Activated CD8-positive, alpha-beta T cell treated with anti-CD3 and anti-CD28 coated beads for 36 hours (primary cell): ENCODE data around the gene TGFB1. TPM values are rescaled to one million over a fixed set of nuclear protein-coding genes. Genes with fewer than 3 reads are reported as not detected.
"Not testable (repeated sequence)": the region's sequence is repeated elsewhere in the genome, so short reads cannot be mapped to it uniquely, and the experiment has no call there.

Source experiments
- ATAC-seq: fragments of 200-7000 bp; cut with Tn5 transposase; one replicate; pipeline ENCODE4 v1.10.0; 2021; ENCODE audit warnings: mild to moderate bottlenecking, moderate library complexity
- CTCF ChIA-PET: fragments of 350-600 bp; sonication (Branson Sonifier 250); formaldehyde crosslinking; loops from one replicate; lab custom pipeline; 2021; ENCODE audit warnings: antibody characterized with exemption; lab: Charles Lee
- POLR2A ChIA-PET: fragments of 350-600 bp; sonication (Branson Sonifier 250); formaldehyde crosslinking; loops from one replicate; lab custom pipeline; 2021; ENCODE audit warnings: antibody characterized with exemption; lab: Charles Lee
- DNase-seq: peaks from one replicate; pipeline ENCODE4 v3.0.0-alpha.2; 2020
- H3K27ac Mint-ChIP-seq: one replicate; pipeline ENCODE4 v1.8.0; 2021; ENCODE audit warnings: mild to moderate bottlenecking, mixed read lengths
- H3K27me3 Mint-ChIP-seq: one replicate; pipeline ENCODE4 v1.8.0; 2021; ENCODE audit warnings: mixed read lengths
- H3K36me3 Mint-ChIP-seq: one replicate; pipeline ENCODE4 v1.8.0; 2021; ENCODE audit warnings: low read depth, mixed read lengths
- H3K4me1 Mint-ChIP-seq: one replicate; pipeline ENCODE4 v1.8.0; 2021; ENCODE audit warnings: low read depth, mixed read lengths
- H3K4me3 Mint-ChIP-seq: one replicate; pipeline ENCODE4 v1.8.0; 2021; ENCODE audit warnings: mild to moderate bottlenecking, moderate library complexity, mixed read lengths
- H3K9me3 Mint-ChIP-seq: one replicate; pipeline ENCODE4 v1.8.0; 2021; ENCODE audit warnings: mixed read lengths
- CTCF ChIP-seq: fragments of 200-600 bp; IDR thresholded peaks from one replicate; pipeline ENCODE4 v1.8.0; 2022; ENCODE audit warnings: antibody characterized with exemption, mild to moderate bottlenecking
- intact Hi-C: fragments of 100-400 bp; cut with micrococcal nuclease; formaldehyde crosslinking; loops from one replicate; pipeline ENCODE4 v1.10.0; 2022
- total RNA-seq, 2 experiments: library from RNA; stranded (reverse); gene quantifications; one replicate each; pipeline ENCODE4 v1.2.3, GENCODE V29; 2021

TGFB1 gene
- total RNA-seq, 2 experiments from 2014 or later: 112 to 123 TPM

GRCh38 chr19:41352279-41352608 is 1.5 kb downstream of the TGFB1 start:
- intact Hi-C loops: loop anchor here (5.0 to 10.0 kb wide), 2 partner anchors 45 to 87 kb away; partner anchors contain the start of gene HNRNPUL1
- POLR2A ChIA-PET: interaction anchor here (0.7 to 6.0 kb wide), 15 partner anchors 12 to 88 kb away, joined by 3 to 44 read pairs (median 5); partner anchors contain the start of genes B9D2, CCDC97, HNRNPUL1 and TMEM91
- Mint-ChIP-seq H3K27ac (peak overlapping the region; percentile 99), H3K27me3 (no peaks in the 10 kb centered on the region), H3K4me3 (peak overlapping the region; percentile 100), H3K9me3 (peaks cover 5% of the 10 kb centered on the region), H3K4me1 (peaks cover 51% of the 10 kb centered on the region), H3K36me3 (peaks cover 58% of the 10 kb centered on the region)
- ATAC-seq (no peak), DNase-seq (no peak)
- no peak for TF ChIP-seq CTCF
- CTCF ChIA-PET: interaction anchor here (1.2 to 3.0 kb wide), 5 partner anchors 12 to 97 kb away, joined by 3 to 19 read pairs (median 6); partner anchors contain the start of genes B9D2 and HNRNPUL1

GRCh38 chr19:41351339-41352245 is 2.1 kb downstream of the TGFB1 start:
- ChIA-PET CTCF (interaction anchor here (1.0 to 3.0 kb wide), 6 partner anchors 13 to 88 kb away, joined by 3 to 19 read pairs (median 6); partner anchors contain the start of genes B9D2 and HNRNPUL1), POLR2A (interaction anchor here (0.7 to 6.0 kb wide), 17 partner anchors 12 to 179 kb away, joined by 3 to 44 read pairs (median 4); partner anchors contain the start of genes B9D2, CCDC97 and HNRNPUL1)
- ATAC-seq: peak; percentile 44
- DNase-seq: peak; percentile 90
- H3K4me3 Mint-ChIP-seq: peak overlapping the region; percentile 100
- no peaks in the 10 kb centered on the region for H3K27me3 Mint-ChIP-seq
- H3K4me1 Mint-ChIP-seq: peaks cover 45% of the 10 kb centered on the region
- peak overlapping the region; percentile 99 for H3K27ac Mint-ChIP-seq
- peaks cover 57% of the 10 kb centered on the region for H3K36me3 Mint-ChIP-seq
- no peak for TF ChIP-seq CTCF
- H3K9me3 Mint-ChIP-seq: peaks cover 5% of the 10 kb centered on the region
- intact Hi-C loops: loop anchor here (5.0 to 10.0 kb wide), 2 partner anchors 44 to 87 kb away; partner anchors contain the start of gene HNRNPUL1

GRCh38 chr19:41350735-41351338 is 2.9 kb downstream of the TGFB1 start:
- Mint-ChIP-seq H3K27me3 (no peaks in the 10 kb centered on the region), H3K36me3 (peaks cover 56% of the 10 kb centered on the region), H3K4me1 (peaks cover 42% of the 10 kb centered on the region), H3K9me3 (peaks cover 5% of the 10 kb centered on the region), H3K27ac (peak overlapping the region; percentile 89), H3K4me3 (peak overlapping the region; percentile 100)
- POLR2A ChIA-PET: interaction anchor here (0.7 to 6.0 kb wide), 11 partner anchors 13 to 180 kb away, joined by 3 to 44 read pairs (median 6); partner anchors contain the start of genes B9D2, CCDC97 and HNRNPUL1
- DNase-seq (no peak), ATAC-seq (no peak)
- intact Hi-C loops: loop anchor here (5.0 to 10.0 kb wide), 2 partner anchors 44 to 86 kb away; partner anchors contain the start of gene HNRNPUL1
- CTCF ChIA-PET: interaction anchor here (1.0 to 3.0 kb wide), 4 partner anchors 13 to 87 kb away, joined by 3 to 19 read pairs (median 6); partner anchors contain the start of genes B9D2 and HNRNPUL1
- no peak for TF ChIP-seq CTCF

GRCh38 chr19:41346916-41347315 is 6.8 kb downstream of the TGFB1 start:
- ChIA-PET CTCF (interaction anchor here (0.7 kb wide), 1 partner anchor 10 kb away, joined by 3 read pairs; no protein-coding TSS in a partner anchor), POLR2A (interaction anchor here (0.6 to 1.1 kb wide), 3 partner anchors 35 to 95 kb away, joined by 3 to 4 read pairs (median 3); partner anchors contain the start of gene CCDC97)
- H3K9me3 Mint-ChIP-seq, H3K27ac Mint-ChIP-seq, H3K4me3 Mint-ChIP-seq, DNase-seq, ATAC-seq, H3K27me3 Mint-ChIP-seq, intact Hi-C loops: not testable (repeated sequence)
- peaks cover 60% of the 10 kb centered on the region for H3K36me3 Mint-ChIP-seq
- peaks cover 47% of the 10 kb centered on the region for H3K4me1 Mint-ChIP-seq

- no peak overlapping the region for H3K4me3 Mint-ChIP-seq
- no peak for TF ChIP-seq CTCF
- no peak for ATAC-seq
- peaks cover 38% of the 10 kb centered on the region for H3K4me1 Mint-ChIP-seq
- DNase-seq: no peak
- peaks cover 4% of the 10 kb centered on the region for H3K9me3 Mint-ChIP-seq
- CTCF ChIA-PET: interaction anchor here (0.7 kb wide), 1 partner anchor 9 kb away, joined by 3 read pairs; no protein-coding TSS in a partner anchor
- H3K36me3 Mint-ChIP-seq: peaks cover 58% of the 10 kb centered on the region
- intact Hi-C loops: no loop called here
- no peaks in the 10 kb centered on the region for H3K27me3 Mint-ChIP-seq
- peak overlapping the region; percentile 43 for H3K27ac Mint-ChIP-seq
- POLR2A ChIA-PET: no interaction called here
Observed at GRCh38 chr19:41344162-41344561, 9.6 kb downstream of the TGFB1 start.
